ENCODE results near the gene HOXA1. TPM values are rescaled to one million over a fixed set of nuclear protein-coding genes. Genes with fewer than 3 reads are reported as not detected.

The HOXA1 gene
- total and polyA plus RNA-seq, 8 donors: 0.31 to 1.1 (median 0.55) TPM; not detected in 5

Small RNAs within 50 kb of the gene (small RNA-seq; reads per million reads assigned to genes)
- 0 reads per million in 4 donors for gene RF01977

Other genes starting within 250 kb of the HOXA1 start
- 100 to 1,000 TPM in 1 of 5 donors, 10 to 100 TPM in 2, 1 to 10 TPM in 2; 4.6 to 127 (median 12.3) TPM for gene SKAP2, start 231.4 kb downstream of the HOXA1 start, total RNA-seq
- gene SKAP2, start 231.4 kb downstream of the HOXA1 start, polyA plus RNA-seq: 10 to 100 TPM in 1 of 3 donors, 1 to 10 TPM in 2; 8.9 to 10.0 (median 9.2) TPM
- 1 to 10 TPM in 3 of 5 donors, under 1 TPM in 1, not detected in 1; 0.89 to 2.3 (median 1.1) TPM for gene HOXA2, start 6.7 kb upstream of the HOXA1 start, total RNA-seq
- gene HOXA2, start 6.7 kb upstream of the HOXA1 start, polyA plus RNA-seq: 1 to 10 TPM; 1.1 to 3.7 (median 1.2) TPM
- gene HOXA4, start 34.8 kb upstream of the HOXA1 start, total RNA-seq: 1 to 10 TPM in 3 of 5 donors, under 1 TPM in 2; 0.55 to 5.8 (median 2.2) TPM
- gene HOXA4, start 34.8 kb upstream of the HOXA1 start, polyA plus RNA-seq: 10 to 100 TPM in 1 of 3 donors, 1 to 10 TPM in 2; 4.4 to 17.0 (median 5.9) TPM
- gene HOXA5, start 47.7 kb upstream of the HOXA1 start, total RNA-seq: 10 to 100 TPM in 3 of 5 donors, 1 to 10 TPM in 2; 2.9 to 53.1 (median 18.2) TPM
- gene HOXA5, start 47.7 kb upstream of the HOXA1 start, polyA plus RNA-seq: 10 to 100 TPM in 1 of 3 donors, 1 to 10 TPM in 2; 7.5 to 12.8 (median 7.8) TPM
- 10 to 100 TPM in 1 of 5 donors, 1 to 10 TPM in 1, not detected in 3; 3.7 to 12.7 TPM for gene HOXA6, start 51.8 kb upstream of the HOXA1 start, total RNA-seq
- under 1 TPM in 1 of 3 donors, not detected in 2; 0.81 TPM for gene HOXA6, start 51.8 kb upstream of the HOXA1 start, polyA plus RNA-seq
- 10 to 100 TPM in 1 of 5 donors, 1 to 10 TPM in 2, under 1 TPM in 2; 0.87 to 42.6 (median 5.2) TPM for gene HOXA3, start 56.6 kb upstream of the HOXA1 start, total RNA-seq
- 1 to 10 TPM; 2.8 to 5.2 (median 4.8) TPM for gene HOXA3, start 56.6 kb upstream of the HOXA1 start, polyA plus RNA-seq
- 10 to 100 TPM in 1 of 5 donors, 1 to 10 TPM in 3, not detected in 1; 1.1 to 34.8 (median 3.3) TPM for gene HOXA7, start 60.7 kb upstream of the HOXA1 start, total RNA-seq
- 1 to 10 TPM in 1 of 3 donors, under 1 TPM in 2; 0.98 to 7.9 (median 1.00) TPM for gene HOXA7, start 60.7 kb upstream of the HOXA1 start, polyA plus RNA-seq
- 10 to 100 TPM in 1 of 5 donors, not detected in 4; 68.1 TPM for gene HOXA9, start 69.5 kb upstream of the HOXA1 start, total RNA-seq
- under 1 TPM in 1 of 3 donors, not detected in 2; 0.25 TPM for gene HOXA9, start 69.5 kb upstream of the HOXA1 start, polyA plus RNA-seq
- 100 to 1,000 TPM in 1 of 5 donors, under 1 TPM in 1, not detected in 3; 0.92 to 337 TPM for gene HOXA10, start 78.3 kb upstream of the HOXA1 start, total RNA-seq
- gene HOXA10, start 78.3 kb upstream of the HOXA1 start, polyA plus RNA-seq: under 1 TPM in 1 of 3 donors, not detected in 2; 0.18 TPM
- 1 to 10 TPM in 1 of 5 donors, not detected in 4; 5.2 TPM for gene HOXA11, start 89.2 kb upstream of the HOXA1 start, total RNA-seq
- gene HOXA11, start 89.2 kb upstream of the HOXA1 start, polyA plus RNA-seq: not detected
- 10 to 100 TPM in 1 of 5 donors, not detected in 4; 29.0 TPM for gene HOXA13, start 104.1 kb upstream of the HOXA1 start, total RNA-seq
- not detected for gene HOXA13, start 104.1 kb upstream of the HOXA1 start, polyA plus RNA-seq
- gene EVX1, start 146.8 kb upstream of the HOXA1 start, total RNA-seq: not detected
- not detected for gene EVX1, start 146.8 kb upstream of the HOXA1 start, polyA plus RNA-seq

All from stomach (tissue), 8 donors.